Cardiac septum (tissue), 1 donor: ENCODE measurements around the gene CCDC88B. TPM values are rescaled to one million over a fixed set of nuclear protein-coding genes. Genes with fewer than 3 reads are reported as not detected.
A peak's percentile ranks its signal among the peaks of the same experiment; 100 is the strongest.

Source experiments
- DNase-seq: peaks from one replicate; pipeline ENCODE4 v3.0.0-alpha.2; 2020; ENCODE audit warnings: low spot score
- intact Hi-C: fragments of 100-400 bp; cut with DNase I; formaldehyde crosslinking; loops from one replicate; pipeline ENCODE4 v1.14.0; 2022
- total RNA-seq: library from RNA; stranded (reverse); fragmentation: NEBNext Ultra II Directional; extraction: Animal tissue kit (Norgen Biotek cat#: 25700); gene quantifications from one replicate; pipeline ENCODE4 v1.2.1, GENCODE V29; 2021
- donor health status: DM: no; HTN: no; CAD: no.

Gene CCDC88B
- total RNA-seq, 1 donor from 2014 or later, result 6.3 TPM

DNA sequence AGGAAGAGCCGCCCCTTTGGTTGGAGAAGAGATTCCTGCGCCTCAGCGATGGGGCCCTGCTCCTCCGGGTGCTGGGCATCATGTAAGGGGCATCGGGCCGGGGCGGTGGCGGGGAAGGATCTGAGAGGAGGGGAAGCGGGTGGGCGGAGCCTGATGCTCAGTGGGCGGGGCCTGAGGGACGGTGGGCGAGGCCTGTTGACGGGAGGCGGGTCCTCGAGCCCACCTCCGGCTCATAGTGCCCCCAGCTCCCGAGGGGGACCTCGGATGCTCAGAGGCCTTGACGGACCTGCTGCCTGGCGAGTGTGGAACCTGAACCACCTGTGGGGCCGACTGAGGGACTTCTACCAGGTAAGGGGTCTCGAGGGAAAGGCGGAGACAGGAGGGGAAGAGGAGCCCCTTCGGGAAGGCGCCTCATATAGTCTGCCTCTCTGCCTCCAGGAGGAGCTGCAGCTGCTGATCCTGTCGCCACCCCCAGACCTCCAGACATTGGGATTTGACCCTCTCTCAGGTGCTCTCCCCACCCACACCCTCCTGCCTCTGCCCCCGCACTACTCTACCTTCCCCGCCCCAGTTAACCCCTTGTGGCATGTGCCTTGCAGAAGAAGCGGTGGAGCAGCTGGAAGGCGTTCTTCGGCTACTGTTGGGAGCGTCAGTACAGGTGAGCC is 799 bp downstream of the CCDC88B start:
- intact Hi-C loops, result no loop called here
- DNase-seq, result peak; percentile 93

GRCh38 chr11:64341429-64341828 is 1.4 kb downstream of the CCDC88B start:
- no peak for DNase-seq
- intact Hi-C loops, result no loop called here

- peak; percentile 96 for DNase-seq
- intact Hi-C loops, result loop anchor here (2.0 kb wide), 1 partner anchor 23 kb away; the partner anchor contains the start of gene PRDX5
Observed at GRCh38 chr11:64341851-64342791, 2.1 kb downstream of the CCDC88B start.

- no peak for DNase-seq
- intact Hi-C loops, result loop anchor here (2.0 kb wide), 1 partner anchor 24 kb away; the partner anchor contains the start of gene PRDX5
Observed at GRCh38 chr11:64342869-64343745, 3.1 kb downstream of the CCDC88B start.

GRCh38 chr11:64343767-64344559 is 4.0 kb downstream of the CCDC88B start:
- DNase-seq, result no peak
- intact Hi-C loops, result loop anchor here (2.0 kb wide), 1 partner anchor 25 kb away; the partner anchor contains the start of gene PRDX5

DNA sequence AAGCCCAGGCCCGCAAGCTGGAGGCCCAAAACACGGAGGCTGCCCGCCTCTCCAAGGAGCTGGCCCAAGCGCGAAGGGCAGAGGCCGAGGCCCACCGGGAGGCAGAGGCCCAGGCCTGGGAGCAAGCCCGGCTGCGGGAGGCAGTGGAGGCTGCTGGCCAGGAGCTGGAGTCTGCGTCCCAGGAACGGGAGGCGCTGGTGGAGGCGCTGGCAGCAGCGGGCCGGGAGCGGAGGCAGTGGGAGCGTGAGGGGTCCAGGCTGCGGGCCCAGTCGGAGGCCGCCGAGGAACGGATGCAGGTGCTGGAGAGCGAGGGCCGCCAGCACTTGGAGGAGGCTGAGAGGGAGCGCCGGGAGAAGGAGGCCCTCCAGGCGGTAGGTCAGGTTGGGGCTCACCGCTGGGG is 4.8 kb downstream of the CCDC88B start:
- DNase-seq, result no peak

GRCh38 chr11:64347193-64347867 is 7.3 kb downstream of the CCDC88B start:
- intact Hi-C loops, result no loop called here
- no peak for DNase-seq

More for the DNA sequence above, 4.8 kb downstream of the CCDC88B start:
- intact Hi-C loops, result no loop called here

DNA sequence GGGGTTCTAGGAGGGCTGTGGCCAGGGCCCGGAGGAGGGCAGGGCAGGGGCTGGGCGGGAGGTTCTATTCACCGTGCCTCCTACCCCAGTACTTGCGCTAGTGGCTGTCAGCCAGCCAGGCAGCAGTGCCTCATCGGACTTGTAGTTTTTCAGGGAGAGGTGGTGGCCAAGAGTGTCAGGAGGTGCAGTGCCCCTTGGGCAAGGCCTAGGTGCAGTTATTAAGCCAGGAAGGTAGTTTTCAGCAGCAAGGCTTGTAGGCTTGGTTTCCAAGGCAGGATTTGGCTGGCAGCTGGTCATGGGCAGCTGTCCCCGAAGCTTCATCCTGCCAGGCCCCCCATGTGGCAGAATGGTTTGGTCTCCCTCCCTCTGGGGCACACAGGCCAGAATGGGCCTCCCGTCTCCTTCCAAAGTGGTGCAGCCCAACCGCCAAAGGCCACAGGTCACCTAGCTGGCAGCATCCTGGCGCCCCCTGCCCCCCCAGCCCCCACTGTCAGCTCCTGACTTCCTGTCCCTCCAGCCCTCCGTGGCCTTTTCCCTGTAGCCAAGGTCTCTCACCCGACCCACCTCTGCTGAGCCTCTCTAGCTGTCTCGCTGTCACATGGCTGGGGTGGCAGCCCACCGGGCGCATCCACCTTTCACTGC is 8.5 kb downstream of the CCDC88B start:
- DNase-seq, result no peak
- intact Hi-C loops, result no loop called here

DNA sequence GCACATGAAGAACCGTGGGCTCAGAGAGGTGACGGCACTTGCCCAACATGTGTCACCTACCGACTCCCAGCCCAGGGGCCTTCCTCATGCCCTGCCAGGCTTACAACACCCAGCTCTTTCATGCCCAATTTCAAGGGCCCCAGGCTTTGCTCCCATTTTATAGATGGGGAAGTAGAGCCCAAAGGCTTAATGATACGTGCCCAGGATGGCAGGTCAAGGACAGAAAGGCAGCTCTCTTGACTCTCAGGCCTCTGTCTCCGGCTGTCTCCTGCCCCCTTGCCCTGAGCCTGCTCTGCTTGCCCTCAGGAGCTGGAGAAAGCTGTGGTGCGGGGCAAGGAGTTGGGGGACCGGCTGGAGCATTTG is 9.0 kb downstream of the CCDC88B start:
- intact Hi-C loops, result no loop called here
- DNase-seq, result no peak

- DNase-seq, result no peak
- intact Hi-C loops, result no loop called here
Observed at GRCh38 chr11:64349404-64349803, 9.4 kb downstream of the CCDC88B start.

DNA sequence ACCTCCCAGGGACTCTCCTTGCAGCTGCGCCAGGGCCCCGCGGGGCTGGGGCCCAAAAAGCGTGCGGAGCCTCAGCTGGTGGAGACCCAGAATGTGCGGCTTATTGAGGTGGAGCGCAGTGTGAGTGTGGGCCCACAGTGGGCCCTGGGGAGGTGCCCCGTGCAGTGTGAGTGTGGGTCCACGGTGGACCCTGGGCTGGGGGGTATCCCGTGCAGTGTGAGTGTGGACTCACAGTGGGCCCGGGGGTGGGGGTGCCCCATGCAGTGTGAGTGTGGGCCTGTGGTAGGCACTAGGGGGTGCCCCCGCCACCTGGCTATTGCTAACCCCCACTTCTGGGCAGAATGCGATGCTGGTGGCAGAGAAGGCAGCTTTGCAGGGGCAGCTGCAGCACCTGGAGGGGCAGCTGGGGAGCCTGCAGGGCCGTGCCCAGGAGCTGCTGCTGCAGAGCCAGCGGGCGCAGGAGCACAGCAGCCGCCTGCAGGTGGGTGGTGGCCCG is 11.2 kb downstream of the CCDC88B start:
- intact Hi-C loops, result no loop called here
- no peak for DNase-seq

DNA sequence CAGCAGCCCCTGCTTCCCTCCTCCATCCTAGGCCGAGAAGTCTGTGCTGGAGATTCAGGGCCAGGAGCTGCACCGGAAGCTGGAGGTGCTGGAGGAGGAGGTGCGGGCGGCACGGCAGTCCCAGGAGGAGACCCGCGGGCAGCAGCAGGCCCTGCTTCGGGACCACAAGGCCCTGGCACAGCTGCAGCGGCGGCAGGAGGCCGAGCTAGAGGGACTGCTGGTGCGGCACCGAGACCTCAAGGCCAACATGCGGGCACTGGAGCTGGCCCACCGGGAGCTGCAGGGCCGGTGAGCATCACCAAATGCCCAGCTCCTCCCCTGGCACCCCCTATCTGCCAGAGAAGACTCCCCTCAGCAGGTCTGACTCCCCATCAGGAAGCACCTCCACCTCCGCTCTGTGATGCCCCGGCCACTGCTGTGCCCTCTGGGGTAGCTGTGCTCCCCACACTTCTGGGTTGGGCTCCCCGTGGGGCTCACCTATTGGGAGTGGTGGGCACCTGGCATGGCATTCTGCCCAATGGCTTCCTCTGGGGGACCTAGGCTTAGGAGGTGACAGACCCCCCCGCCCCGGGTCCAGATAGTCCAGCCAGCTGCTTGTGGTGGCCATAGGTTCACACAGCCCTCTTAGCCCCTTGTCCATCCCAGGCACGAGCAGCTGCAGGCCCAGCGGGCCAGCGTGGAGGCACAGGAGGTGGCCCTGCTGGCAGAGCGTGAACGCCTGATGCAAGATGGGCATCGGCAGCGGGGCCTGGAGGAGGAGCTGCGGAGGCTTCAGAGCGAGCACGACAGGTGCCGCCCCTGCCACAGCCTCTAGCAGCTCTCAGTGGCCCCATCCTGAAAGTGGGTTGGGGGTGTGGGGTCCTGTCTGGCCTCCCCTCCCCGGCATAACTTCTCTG is 12.3 kb downstream of the CCDC88B start:
- no peak for DNase-seq
- intact Hi-C loops, result no loop called here

DNA sequence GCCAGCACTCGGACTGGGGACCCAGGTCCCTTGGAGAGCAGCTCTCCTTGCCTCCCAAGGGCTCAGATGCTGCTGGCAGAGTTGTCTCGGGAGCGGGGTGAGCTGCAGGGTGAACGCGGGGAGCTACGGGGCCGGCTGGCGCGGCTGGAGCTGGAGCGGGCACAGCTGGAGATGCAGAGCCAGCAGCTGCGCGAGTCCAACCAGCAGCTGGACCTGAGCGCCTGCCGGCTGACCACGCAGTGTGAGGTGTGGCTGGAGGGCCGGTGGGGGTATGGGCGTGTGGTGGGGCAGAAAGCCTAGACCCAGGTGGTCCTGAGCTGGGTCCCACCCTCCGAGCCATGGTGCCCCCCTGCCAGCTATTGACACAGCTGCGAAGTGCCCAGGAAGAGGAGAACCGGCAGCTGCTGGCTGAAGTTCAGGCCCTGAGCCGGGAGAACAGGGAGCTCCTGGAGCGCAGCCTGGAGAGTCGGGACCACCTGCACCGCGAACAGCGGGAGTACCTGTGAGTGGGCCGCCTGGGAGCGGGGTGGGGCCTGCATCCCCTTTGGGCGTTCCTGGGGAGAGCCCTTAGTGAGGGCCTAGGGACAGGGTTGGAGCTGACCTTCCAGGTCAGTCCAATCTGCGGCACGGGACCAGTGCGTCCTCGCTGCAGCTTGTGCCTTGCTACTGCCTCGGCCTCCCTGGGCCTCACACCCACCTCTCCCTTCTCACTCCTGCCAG is 13.2 kb downstream of the CCDC88B start:
- intact Hi-C loops, result no loop called here
- DNase-seq, result no peak

GRCh38 chr11:64353715-64354506 is 13.9 kb downstream of the CCDC88B start:
- DNase-seq, result no peak
- intact Hi-C loops, result no loop called here
